ENCODE measurements around the gene RCC1. TPM values are rescaled to one million over a fixed set of nuclear protein-coding genes. Genes with fewer than 3 reads are reported as not detected.
"Not testable (repeated sequence)": the region's sequence is repeated elsewhere in the genome, so short reads cannot be mapped to it uniquely, and the experiment has no call there.

Gene RCC1, protein sequence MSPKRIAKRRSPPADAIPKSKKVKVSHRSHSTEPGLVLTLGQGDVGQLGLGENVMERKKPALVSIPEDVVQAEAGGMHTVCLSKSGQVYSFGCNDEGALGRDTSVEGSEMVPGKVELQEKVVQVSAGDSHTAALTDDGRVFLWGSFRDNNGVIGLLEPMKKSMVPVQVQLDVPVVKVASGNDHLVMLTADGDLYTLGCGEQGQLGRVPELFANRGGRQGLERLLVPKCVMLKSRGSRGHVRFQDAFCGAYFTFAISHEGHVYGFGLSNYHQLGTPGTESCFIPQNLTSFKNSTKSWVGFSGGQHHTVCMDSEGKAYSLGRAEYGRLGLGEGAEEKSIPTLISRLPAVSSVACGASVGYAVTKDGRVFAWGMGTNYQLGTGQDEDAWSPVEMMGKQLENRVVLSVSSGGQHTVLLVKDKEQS
- 46.2 TPM for polyA plus RNA-seq
- long read RNA-seq, donor 1, partial matches to known transcripts: 0 of 3 reads
- long read RNA-seq, donor 1, other reads (novel, unspliced or antisense): 0 of 3 reads
- long read RNA-seq, donor 2, partial matches to known transcripts: 8 of 11 reads
- long read RNA-seq, donor 2, other reads (novel, unspliced or antisense): 0 of 11 reads
- long read RNA-seq, donor 3: 0 reads
- long read RNA-seq, donor 4, partial matches to known transcripts: 0 of 1 reads
- long read RNA-seq, donor 4, other reads (novel, unspliced or antisense): 0 of 1 reads
- long read RNA-seq, donor 5, partial matches to known transcripts: 10 of 11 reads
- long read RNA-seq, donor 5, other reads (novel, unspliced or antisense): 0 of 11 reads
- long read RNA-seq, donor 6, partial matches to known transcripts: 0 of 6 reads
- long read RNA-seq, donor 6, other reads (novel, unspliced or antisense): 0 of 6 reads
- long read RNA-seq, donor 7, partial matches to known transcripts: 0 of 2 reads
- long read RNA-seq, donor 7, other reads (novel, unspliced or antisense): 0 of 2 reads
- long read RNA-seq, donor 8, transcript RCC1-202 (10 exons, 2,424 nt): major isoform, 7 of 7 reads
- long read RNA-seq, donor 8, partial matches to known transcripts: 0 of 7 reads
- long read RNA-seq, donor 8, other reads (novel, unspliced or antisense): 0 of 7 reads
- long read RNA-seq, donor 9, partial matches to known transcripts: 55 of 57 reads
- long read RNA-seq, donor 9, other reads (novel, unspliced or antisense): 0 of 57 reads
- long read RNA-seq, donor 10, transcript RCC1-202 (10 exons, 2,424 nt): major isoform, 6 of 18 reads
- long read RNA-seq, donor 10, partial matches to known transcripts: 12 of 18 reads
- long read RNA-seq, donor 10, other reads (novel, unspliced or antisense): 0 of 18 reads
- long read RNA-seq, donor 11, partial matches to known transcripts: 0 of 4 reads
- long read RNA-seq, donor 11, other reads (novel, unspliced or antisense): 0 of 4 reads

GRCh38 chr1:28505406-28506187, at the start of gene RCC1:
Gene RCC1 (plus strand): TSS chr1:28506043. CDS start chr1:28529867, 23,824 bp downstream.
- peak within 1 kb of the TSS; percentile 79 for H3K4me3 ChIP-seq (ENCODE audit: low read length)
- no peaks in the 10 kb centered on the region for H3K9me3 ChIP-seq (ENCODE audit: control insufficient read depth, low read depth, low read length)
- peak; percentile 98 to 99 for DNase-seq
- H3K36me3 ChIP-seq (ENCODE audit: control insufficient read depth, insufficient read depth, low read length): peaks cover 31% of the 10 kb centered on the region
- no CpG with 5 or more reads among the region's 41 CpGs for WGBS (ENCODE audit: insufficient coverage, low lambda C conversion rate)
- H3K4me1 ChIP-seq (ENCODE audit: control insufficient read depth, insufficient read depth, low read length): peaks cover 29% of the 10 kb centered on the region
- peak within 1 kb of the TSS; percentile 80 for H3K27ac ChIP-seq (ENCODE audit: low read length)
- H3K27me3 ChIP-seq (ENCODE audit: control insufficient read depth, insufficient read depth, low read length): no peaks in the 10 kb centered on the region

DNA sequence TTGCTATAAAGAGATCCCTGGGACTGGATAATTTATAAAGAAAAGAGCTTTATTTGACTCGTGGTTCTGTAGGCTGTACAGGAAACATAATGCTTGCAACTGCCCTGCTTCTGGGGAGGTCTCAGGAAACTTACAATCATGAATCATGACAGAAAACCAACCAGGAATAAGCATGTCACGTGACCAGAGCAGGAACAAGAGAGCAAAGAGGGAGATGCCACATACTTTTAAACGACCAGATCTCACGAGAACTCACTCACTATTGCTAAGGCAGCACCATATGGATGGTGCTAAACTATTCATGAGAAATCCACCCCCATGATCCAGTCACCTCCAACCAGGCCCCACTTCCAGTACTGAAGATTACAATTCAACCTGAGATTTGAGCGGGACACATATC, 49.8 kb upstream of the RCC1 start:
- Histone ChIP-seq H3K4me1 (ENCODE audit: control insufficient read depth, insufficient read depth, low read length) (no peaks in the 10 kb centered on the region), H3K27ac (ENCODE audit: low read length) (no peak overlapping the region), H3K9me3 (ENCODE audit: control insufficient read depth, low read depth, low read length) (no peaks in the 10 kb centered on the region), H3K4me3 (ENCODE audit: low read length) (no peak overlapping the region), H3K36me3 (ENCODE audit: control insufficient read depth, insufficient read depth, low read length) (peaks cover 7% of the 10 kb centered on the region), H3K27me3 (ENCODE audit: control insufficient read depth, insufficient read depth, low read length) (no peaks in the 10 kb centered on the region)
- 60% methylated on average over 1 of the region's 5 CpGs for WGBS (ENCODE audit: insufficient coverage, low lambda C conversion rate)
- DNase-seq: peak; percentile 9 to 14

GRCh38 chr1:28457678-28458077, 48.2 kb upstream of the RCC1 start:
- Histone ChIP-seq H3K27me3 (ENCODE audit: control insufficient read depth, insufficient read depth, low read length) (no peaks in the 10 kb centered on the region), H3K9me3 (ENCODE audit: control insufficient read depth, low read depth, low read length) (no peaks in the 10 kb centered on the region), H3K27ac (ENCODE audit: low read length) (no peak overlapping the region), H3K4me1 (ENCODE audit: control insufficient read depth, insufficient read depth, low read length) (no peaks in the 10 kb centered on the region), H3K36me3 (ENCODE audit: control insufficient read depth, insufficient read depth, low read length) (peaks cover 15% of the 10 kb centered on the region), H3K4me3 (ENCODE audit: low read length) (no peak overlapping the region)
- 100% methylated on average over 1 of the region's 1 CpG for whole genome bisulfite sequencing (ENCODE audit: insufficient coverage, low lambda C conversion rate)
- no peak for DNase-seq

- no peak overlapping the region for H3K27ac ChIP-seq (ENCODE audit: low read length)
- peaks cover 17% of the 10 kb centered on the region for H3K36me3 ChIP-seq (ENCODE audit: control insufficient read depth, insufficient read depth, low read length)
- no CpG with 5 or more reads among the region's 7 CpGs for WGBS (ENCODE audit: insufficient coverage, low lambda C conversion rate)
These were observed 47.3 kb upstream of the RCC1 start for GRCh38 chr1:28458237-28459228.

DNA sequence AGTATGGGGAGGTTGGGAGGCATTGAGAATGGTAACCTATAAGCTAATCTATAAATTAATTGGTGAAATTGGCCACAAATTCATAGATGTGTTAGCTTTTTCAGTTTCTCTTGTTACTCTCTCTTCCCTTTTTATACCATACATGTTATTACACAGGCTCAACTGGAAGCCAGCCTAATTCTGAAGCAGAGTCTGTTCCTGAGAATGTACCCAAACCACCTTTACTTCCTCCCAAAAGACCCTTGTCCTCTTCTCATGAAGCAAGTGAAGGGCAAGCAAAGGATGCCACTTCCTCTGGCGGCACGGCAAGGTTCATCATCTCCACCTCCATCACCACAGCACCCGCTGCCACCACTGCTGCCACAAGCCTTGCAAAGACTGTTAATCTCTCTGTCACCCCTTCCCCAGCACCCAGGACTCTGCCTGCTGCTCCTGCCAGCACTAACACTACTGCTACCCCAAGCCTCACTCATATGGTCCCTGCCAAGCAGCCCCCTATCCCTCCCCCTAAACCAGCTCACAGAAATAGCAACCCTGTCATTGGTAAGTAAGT, 39.5 kb upstream of the RCC1 start:
- peaks cover 39% of the 10 kb centered on the region for H3K36me3 ChIP-seq (ENCODE audit: control insufficient read depth, insufficient read depth, low read length)
- H3K9me3 ChIP-seq (ENCODE audit: control insufficient read depth, low read depth, low read length): no peaks in the 10 kb centered on the region
- DNase-seq: no peak
- no peak overlapping the region for H3K27ac ChIP-seq (ENCODE audit: low read length)
- H3K4me3 ChIP-seq (ENCODE audit: low read length): no peak overlapping the region
- H3K4me1 ChIP-seq (ENCODE audit: control insufficient read depth, insufficient read depth, low read length): no peaks in the 10 kb centered on the region
- H3K27me3 ChIP-seq (ENCODE audit: control insufficient read depth, insufficient read depth, low read length): no peaks in the 10 kb centered on the region
- WGBS (ENCODE audit: insufficient coverage, low lambda C conversion rate): no CpG with 5 or more reads among the region's 3 CpGs

More at GRCh38 chr1:28458237-28459228, 47.3 kb upstream of the RCC1 start:
- H3K27me3 ChIP-seq (ENCODE audit: control insufficient read depth, insufficient read depth, low read length): no peaks in the 10 kb centered on the region
- H3K4me1 ChIP-seq (ENCODE audit: control insufficient read depth, insufficient read depth, low read length): no peaks in the 10 kb centered on the region
- H3K9me3 ChIP-seq (ENCODE audit: control insufficient read depth, low read depth, low read length): no peaks in the 10 kb centered on the region
- no peak for DNase-seq
- no peak overlapping the region for H3K4me3 ChIP-seq (ENCODE audit: low read length)

- Histone ChIP-seq H3K27ac (ENCODE audit: low read length) (no peak overlapping the region), H3K27me3 (ENCODE audit: control insufficient read depth, insufficient read depth, low read length) (no peaks in the 10 kb centered on the region), H3K36me3 (ENCODE audit: control insufficient read depth, insufficient read depth, low read length) (peaks cover 40% of the 10 kb centered on the region), H3K9me3 (ENCODE audit: control insufficient read depth, low read depth, low read length) (no peaks in the 10 kb centered on the region), H3K4me3 (ENCODE audit: low read length) (no peak overlapping the region), H3K4me1 (ENCODE audit: control insufficient read depth, insufficient read depth, low read length) (no peaks in the 10 kb centered on the region)
- no CpG with 5 or more reads among the region's 2 CpGs for WGBS (ENCODE audit: insufficient coverage, low lambda C conversion rate)
- no peak for DNase-seq
These were observed 35.7 kb upstream of the RCC1 start for GRCh38 chr1:28470146-28470545.

- DNase-seq; H3K27me3 ChIP-seq (ENCODE audit: control insufficient read depth, insufficient read depth, low read length); H3K27ac ChIP-seq (ENCODE audit: low read length); H3K4me3 ChIP-seq (ENCODE audit: low read length); H3K4me1 ChIP-seq (ENCODE audit: control insufficient read depth, insufficient read depth, low read length); H3K9me3 ChIP-seq (ENCODE audit: control insufficient read depth, low read depth, low read length): not testable (repeated sequence)
- peaks cover 71% of the 10 kb centered on the region for H3K36me3 ChIP-seq (ENCODE audit: control insufficient read depth, insufficient read depth, low read length)
- WGBS (ENCODE audit: insufficient coverage, low lambda C conversion rate): 100% methylated on average over 1 of the region's 13 CpGs
These were observed 26.3 kb upstream of the RCC1 start for GRCh38 chr1:28479497-28479896.

GRCh38 chr1:28480308-28480707, 25.5 kb upstream of the RCC1 start:
- no peak for DNase-seq
- WGBS (ENCODE audit: insufficient coverage, low lambda C conversion rate): 80% methylated on average over 1 of the region's 5 CpGs
- H3K27ac ChIP-seq (ENCODE audit: low read length): no peak overlapping the region
- H3K4me3 ChIP-seq (ENCODE audit: low read length): no peak overlapping the region
- H3K4me1 ChIP-seq (ENCODE audit: control insufficient read depth, insufficient read depth, low read length): no peaks in the 10 kb centered on the region
- H3K27me3 ChIP-seq (ENCODE audit: control insufficient read depth, insufficient read depth, low read length): no peaks in the 10 kb centered on the region
- no peaks in the 10 kb centered on the region for H3K9me3 ChIP-seq (ENCODE audit: control insufficient read depth, low read depth, low read length)
- H3K36me3 ChIP-seq (ENCODE audit: control insufficient read depth, insufficient read depth, low read length): peaks cover 71% of the 10 kb centered on the region
